ENCODE results near the gene TPM1. TPM values are rescaled to one million over a fixed set of nuclear protein-coding genes. Genes with fewer than 3 reads are reported as not detected.

TPM1 gene
- total and polyA plus RNA-seq, 4 donors = 64.7 to 101 (median 71.5) TPM

- H3K4me1 ChIP-seq (ENCODE audit: control insufficient read depth in 4 of 4, insufficient read depth in 4 of 4, low read length in 3 of 4) = no peaks in the 10 kb centered on the region
- no peak for DNase-seq (ENCODE audit: low spot score)
- no peaks in the 10 kb centered on the region for H3K27me3 ChIP-seq (ENCODE audit: control insufficient read depth in 4 of 4, insufficient read depth in 4 of 4, low read length in 3 of 4)
- no peak overlapping the region for H3K9ac ChIP-seq (ENCODE audit: low read depth in 1 of 2, low read length in 2 of 2)
- H3K36me3 ChIP-seq (ENCODE audit: control insufficient read depth in 4 of 4, insufficient read depth in 3 of 4, low read depth in 1 of 4, low read length in 3 of 4) = no peaks in the 10 kb centered on the region
- WGBS = 93% methylated on average over 2 of the region's 2 CpGs
- H3K9me3 ChIP-seq (ENCODE audit: control insufficient read depth in 4 of 4, low read length in 3 of 4) = no peaks in the 10 kb centered on the region
- TF ChIP-seq JUND (IDR thresholded peaks at IDR 0.05) = no peak
- no peak for TF ChIP-seq HNF4A (conservative IDR thresholded peaks at IDR 0.05)
- no peak for TF ChIP-seq TAF1 (conservative IDR thresholded peaks at IDR 0.05)
- TF ChIP-seq YY1 (IDR thresholded peaks at IDR 0.05) = no peak
- TF ChIP-seq FOXA2 (IDR thresholded peaks at IDR 0.05) = no peak
- TF ChIP-seq RXRA (IDR thresholded peaks at IDR 0.05) = no peak
- no peak for TF ChIP-seq MAX (IDR thresholded peaks at IDR 0.05)
- TF ChIP-seq, protein P1, sequence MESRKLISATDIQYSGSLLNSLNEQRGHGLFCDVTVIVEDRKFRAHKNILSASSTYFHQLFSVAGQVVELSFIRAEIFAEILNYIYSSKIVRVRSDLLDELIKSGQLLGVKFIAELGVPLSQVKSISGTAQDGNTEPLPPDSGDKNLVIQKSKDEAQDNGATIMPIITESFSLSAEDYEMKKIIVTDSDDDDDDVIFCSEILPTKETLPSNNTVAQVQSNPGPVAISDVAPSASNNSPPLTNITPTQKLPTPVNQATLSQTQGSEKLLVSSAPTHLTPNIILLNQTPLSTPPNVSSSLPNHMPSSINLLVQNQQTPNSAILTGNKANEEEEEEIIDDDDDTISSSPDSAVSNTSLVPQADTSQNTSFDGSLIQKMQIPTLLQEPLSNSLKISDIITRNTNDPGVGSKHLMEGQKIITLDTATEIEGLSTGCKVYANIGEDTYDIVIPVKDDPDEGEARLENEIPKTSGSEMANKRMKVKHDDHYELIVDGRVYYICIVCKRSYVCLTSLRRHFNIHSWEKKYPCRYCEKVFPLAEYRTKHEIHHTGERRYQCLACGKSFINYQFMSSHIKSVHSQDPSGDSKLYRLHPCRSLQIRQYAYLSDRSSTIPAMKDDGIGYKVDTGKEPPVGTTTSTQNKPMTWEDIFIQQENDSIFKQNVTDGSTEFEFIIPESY (IDR thresholded peaks at IDR 0.05) = no peak
- no peak for TF ChIP-seq HNF4G (IDR thresholded peaks at IDR 0.05)
- TF ChIP-seq, protein P2, sequence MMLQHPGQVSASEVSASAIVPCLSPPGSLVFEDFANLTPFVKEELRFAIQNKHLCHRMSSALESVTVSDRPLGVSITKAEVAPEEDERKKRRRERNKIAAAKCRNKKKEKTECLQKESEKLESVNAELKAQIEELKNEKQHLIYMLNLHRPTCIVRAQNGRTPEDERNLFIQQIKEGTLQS (IDR thresholded peaks at IDR 0.05) = no peak
- no peak for TF ChIP-seq SP1 (IDR thresholded peaks at IDR 0.05)
- no peak for TF ChIP-seq NR2F2 (IDR thresholded peaks at IDR 0.05)
- TF ChIP-seq, protein P3, sequence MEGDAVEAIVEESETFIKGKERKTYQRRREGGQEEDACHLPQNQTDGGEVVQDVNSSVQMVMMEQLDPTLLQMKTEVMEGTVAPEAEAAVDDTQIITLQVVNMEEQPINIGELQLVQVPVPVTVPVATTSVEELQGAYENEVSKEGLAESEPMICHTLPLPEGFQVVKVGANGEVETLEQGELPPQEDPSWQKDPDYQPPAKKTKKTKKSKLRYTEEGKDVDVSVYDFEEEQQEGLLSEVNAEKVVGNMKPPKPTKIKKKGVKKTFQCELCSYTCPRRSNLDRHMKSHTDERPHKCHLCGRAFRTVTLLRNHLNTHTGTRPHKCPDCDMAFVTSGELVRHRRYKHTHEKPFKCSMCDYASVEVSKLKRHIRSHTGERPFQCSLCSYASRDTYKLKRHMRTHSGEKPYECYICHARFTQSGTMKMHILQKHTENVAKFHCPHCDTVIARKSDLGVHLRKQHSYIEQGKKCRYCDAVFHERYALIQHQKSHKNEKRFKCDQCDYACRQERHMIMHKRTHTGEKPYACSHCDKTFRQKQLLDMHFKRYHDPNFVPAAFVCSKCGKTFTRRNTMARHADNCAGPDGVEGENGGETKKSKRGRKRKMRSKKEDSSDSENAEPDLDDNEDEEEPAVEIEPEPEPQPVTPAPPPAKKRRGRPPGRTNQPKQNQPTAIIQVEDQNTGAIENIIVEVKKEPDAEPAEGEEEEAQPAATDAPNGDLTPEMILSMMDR (IDR thresholded peaks at IDR 0.05; ENCODE audit: low read depth, low read length, missing input control) = no peak
- no peak for TF ChIP-seq EGR1 (IDR thresholded peaks at IDR 0.05; ENCODE audit: low read depth in 2 of 2)
- no peak for TF ChIP-seq FOXA1 (IDR thresholded peaks at IDR 0.05)
- TF ChIP-seq RAD21 (IDR thresholded peaks at IDR 0.05) = no peak
- TF ChIP-seq, protein P4, sequence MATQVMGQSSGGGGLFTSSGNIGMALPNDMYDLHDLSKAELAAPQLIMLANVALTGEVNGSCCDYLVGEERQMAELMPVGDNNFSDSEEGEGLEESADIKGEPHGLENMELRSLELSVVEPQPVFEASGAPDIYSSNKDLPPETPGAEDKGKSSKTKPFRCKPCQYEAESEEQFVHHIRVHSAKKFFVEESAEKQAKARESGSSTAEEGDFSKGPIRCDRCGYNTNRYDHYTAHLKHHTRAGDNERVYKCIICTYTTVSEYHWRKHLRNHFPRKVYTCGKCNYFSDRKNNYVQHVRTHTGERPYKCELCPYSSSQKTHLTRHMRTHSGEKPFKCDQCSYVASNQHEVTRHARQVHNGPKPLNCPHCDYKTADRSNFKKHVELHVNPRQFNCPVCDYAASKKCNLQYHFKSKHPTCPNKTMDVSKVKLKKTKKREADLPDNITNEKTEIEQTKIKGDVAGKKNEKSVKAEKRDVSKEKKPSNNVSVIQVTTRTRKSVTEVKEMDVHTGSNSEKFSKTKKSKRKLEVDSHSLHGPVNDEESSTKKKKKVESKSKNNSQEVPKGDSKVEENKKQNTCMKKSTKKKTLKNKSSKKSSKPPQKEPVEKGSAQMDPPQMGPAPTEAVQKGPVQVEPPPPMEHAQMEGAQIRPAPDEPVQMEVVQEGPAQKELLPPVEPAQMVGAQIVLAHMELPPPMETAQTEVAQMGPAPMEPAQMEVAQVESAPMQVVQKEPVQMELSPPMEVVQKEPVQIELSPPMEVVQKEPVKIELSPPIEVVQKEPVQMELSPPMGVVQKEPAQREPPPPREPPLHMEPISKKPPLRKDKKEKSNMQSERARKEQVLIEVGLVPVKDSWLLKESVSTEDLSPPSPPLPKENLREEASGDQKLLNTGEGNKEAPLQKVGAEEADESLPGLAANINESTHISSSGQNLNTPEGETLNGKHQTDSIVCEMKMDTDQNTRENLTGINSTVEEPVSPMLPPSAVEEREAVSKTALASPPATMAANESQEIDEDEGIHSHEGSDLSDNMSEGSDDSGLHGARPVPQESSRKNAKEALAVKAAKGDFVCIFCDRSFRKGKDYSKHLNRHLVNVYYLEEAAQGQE (IDR thresholded peaks at IDR 0.05) = no peak
- no peak for TF ChIP-seq GABPA (IDR thresholded peaks at IDR 0.05 in 1 of 2, conservative IDR thresholded peaks at IDR 0.05 in 1 of 2)
- no peak overlapping the region for H3K4me3 ChIP-seq (ENCODE audit: low read depth in 1 of 3, low read length in 3 of 3)
- H3K27ac ChIP-seq (ENCODE audit: low read depth in 1 of 2, low read length in 2 of 2) = no peak overlapping the region
Observed at GRCh38 chr15:63027646-63028045, 14.9 kb upstream of the TPM1 start.

Measured in liver (tissue), 9 donors.